Upper lobe of left lung (tissue), 6 donors: ENCODE data around the gene ARID5B. TPM values are rescaled to one million over a fixed set of nuclear protein-coding genes. Genes with fewer than 3 reads are reported as not detected.
A peak's percentile ranks its signal among the peaks of the same experiment; 100 is the strongest.

Source experiments
- ATAC-seq, 2 donors: fragments of 200-7000 bp; cut with Tn5 transposase; one replicate each; pipeline ENCODE4 v1.9.1; 2022; ENCODE audit warnings: mild to moderate bottlenecking in 2 of 2, moderate library complexity in 2 of 2; ENCODE audit not compliant: low FRiP score in 2 of 2
- DNase-seq, 2 donors: peaks; one replicate each; pipeline ENCODE4 v3.0.0-alpha.2; 2019 to 2020
- H3K27ac ChIP-seq, 4 donors: fragments of 200-600 bp; sonication (generic); one replicate each; pipeline ENCODE4 v1.5.1; 2016 to 2019
- H3K27me3 ChIP-seq, 4 donors: fragments of 200-600 bp; sonication (generic); one replicate each; pipeline ENCODE4 v1.5.1; 2017 to 2019
- H3K36me3 ChIP-seq, 4 donors: fragments of 200-600 bp; sonication (generic); one replicate each; pipeline ENCODE4 v1.5.1; 2016 to 2019
- H3K4me1 ChIP-seq, 4 donors: fragments of 200-600 bp; sonication (generic); one replicate each; pipeline ENCODE4 v1.5.1; 2018 to 2019
- H3K4me3 ChIP-seq, 4 donors: fragments of 200-600 bp; sonication (generic); one replicate each; pipeline ENCODE4 v1.5.1; 2017 to 2019; ENCODE audit warnings: mild to moderate bottlenecking in 2 of 4, moderate library complexity in 1 of 4
- H3K9me3 ChIP-seq, 4 donors: fragments of 200-600 bp; sonication (generic); one replicate each; pipeline ENCODE4 v1.5.1; 2018 to 2019
- EP300 ChIP-seq, 4 donors: sonication (generic); formaldehyde crosslinking; IDR thresholded peaks; one replicate each; pipeline ENCODE4 v1.5.1; 2017; ENCODE audit warnings: antibody characterized with exemption in 4 of 4, control low read depth in 2 of 4
- POLR2A ChIP-seq, 4 donors: fragments of 450-650 bp; IDR thresholded peaks; one replicate each; pipeline ENCODE4 v1.5.1; 2016 to 2017; ENCODE audit warnings: antibody characterized with exemption in 4 of 4, mild to moderate bottlenecking in 2 of 4
- POLR2AphosphoS5 ChIP-seq, 2 donors: sonication (generic); formaldehyde crosslinking; IDR thresholded peaks; one replicate each; pipeline ENCODE4 v1.5.1; 2017; ENCODE audit warnings: antibody characterized with exemption in 2 of 2
- WGBS, 2 donors: methylation state at CpG; one replicate each; pipeline ENCODE4 v1.1.5; 2017 to 2018; 5-methylcytosine and 5-hydroxymethylcytosine counted together
- total RNA-seq, 6 donors: library from RNA; depleted of rRNA in 4 of 6; stranded (reverse); fragments of >200 nt in 4 of 6; gene quantifications; one replicate each; pipeline versions ENCODE4 v1.1.0 to v1.2.1, GENCODE V29; 2016 to 2021
- TF ChIP-seq, protein P1 (sequence below), 6 experiments: fragments of 450-650 bp in 4 of 6; fragments of 200-600 bp in 2 of 6; sonication (generic) in 2 of 6; IDR thresholded peaks; one replicate each; pipeline ENCODE4 v1.5.1; 2016 to 2019; ENCODE audit warnings: antibody characterized with exemption in 6 of 6
- donor health status: DM: no; HTN: no; CAD: no; lungs with moderate emphysema.
- donor health status: DM: no; HTN: yes; CAD: no; lungs with severe emphysema.

The ARID5B gene
- total RNA-seq, 6 donors from 2014 or later = 20.2 to 51.3 (median 28.4) TPM

- H3K27me3 ChIP-seq = no peaks in the 10 kb centered on the region
- H3K4me1 ChIP-seq = peaks cover 33 to 58% (median 48%) of the 10 kb centered on the region in 4 donors
- H3K4me3 ChIP-seq = no peak overlapping the region
- H3K9me3 ChIP-seq = no peaks in the 10 kb centered on the region
- H3K27ac ChIP-seq = peak overlapping the region; percentile 14 to 84 (median 69)
- ATAC-seq (no peak), DNase-seq (no peak)
- TF ChIP-seq POLR2A (IDR thresholded peaks at IDR 0.05) = no peak
- TF ChIP-seq EP300 (IDR thresholded peaks at IDR 0.05) = no peak
- no peak for TF ChIP-seq POLR2AphosphoS5 (IDR thresholded peaks at IDR 0.05)
- TF ChIP-seq, protein P1, sequence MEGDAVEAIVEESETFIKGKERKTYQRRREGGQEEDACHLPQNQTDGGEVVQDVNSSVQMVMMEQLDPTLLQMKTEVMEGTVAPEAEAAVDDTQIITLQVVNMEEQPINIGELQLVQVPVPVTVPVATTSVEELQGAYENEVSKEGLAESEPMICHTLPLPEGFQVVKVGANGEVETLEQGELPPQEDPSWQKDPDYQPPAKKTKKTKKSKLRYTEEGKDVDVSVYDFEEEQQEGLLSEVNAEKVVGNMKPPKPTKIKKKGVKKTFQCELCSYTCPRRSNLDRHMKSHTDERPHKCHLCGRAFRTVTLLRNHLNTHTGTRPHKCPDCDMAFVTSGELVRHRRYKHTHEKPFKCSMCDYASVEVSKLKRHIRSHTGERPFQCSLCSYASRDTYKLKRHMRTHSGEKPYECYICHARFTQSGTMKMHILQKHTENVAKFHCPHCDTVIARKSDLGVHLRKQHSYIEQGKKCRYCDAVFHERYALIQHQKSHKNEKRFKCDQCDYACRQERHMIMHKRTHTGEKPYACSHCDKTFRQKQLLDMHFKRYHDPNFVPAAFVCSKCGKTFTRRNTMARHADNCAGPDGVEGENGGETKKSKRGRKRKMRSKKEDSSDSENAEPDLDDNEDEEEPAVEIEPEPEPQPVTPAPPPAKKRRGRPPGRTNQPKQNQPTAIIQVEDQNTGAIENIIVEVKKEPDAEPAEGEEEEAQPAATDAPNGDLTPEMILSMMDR (IDR thresholded peaks at IDR 0.05) = no peak
- no peaks in the 10 kb centered on the region for H3K36me3 ChIP-seq
- 61 to 62% methylated on average over 1 of the region's 1 CpG for WGBS, 2 donors
Observed at GRCh38 chr10:61937631-61938351, 36.3 kb downstream of the ARID5B start.

- 67 to 77% methylated on average over 3 of the region's 3 CpGs for WGBS, 2 donors
Observed at GRCh38 chr10:61939902-61940301, 38.4 kb downstream of the ARID5B start.

GRCh38 chr10:61941202-61941681 is 39.7 kb downstream of the ARID5B start:
- Histone ChIP-seq H3K36me3 (no peaks in the 10 kb centered on the region), H3K27me3 (no peaks in the 10 kb centered on the region), H3K4me1 (peaks cover 48 to 70% (median 65%) of the 10 kb centered on the region in 4 donors), H3K4me3 (no peak overlapping the region), H3K9me3 (no peaks in the 10 kb centered on the region), H3K27ac (peak overlapping the region; percentile 76 to 84 (median 78))
- peak in 1 of 2 donors; percentile 57 for ATAC-seq
- peak in 1 of 4 donors; percentile 59 for TF ChIP-seq EP300 (IDR thresholded peaks at IDR 0.05)
- TF ChIP-seq POLR2AphosphoS5 (IDR thresholded peaks at IDR 0.05) = peak in 1 of 2 donors; percentile 42
- TF ChIP-seq POLR2A (IDR thresholded peaks at IDR 0.05) = peak in 1 of 4 donors; percentile 11
- TF ChIP-seq, protein P1 (IDR thresholded peaks at IDR 0.05) = no peak
- 50 to 62% methylated on average over 4 of the region's 4 CpGs for WGBS, 2 donors
- no peak for DNase-seq

More at GRCh38 chr10:61939902-61940301, 38.4 kb downstream of the ARID5B start:
- no peak for ATAC-seq
- DNase-seq = no peak
- no peaks in the 10 kb centered on the region for H3K36me3 ChIP-seq
- no peaks in the 10 kb centered on the region for H3K9me3 ChIP-seq
- H3K4me1 ChIP-seq = peaks cover 48 to 70% (median 64%) of the 10 kb centered on the region in 4 donors
- H3K27ac ChIP-seq = peak overlapping the region; percentile 22 to 84 (median 69)
- no peak overlapping the region for H3K4me3 ChIP-seq
- no peaks in the 10 kb centered on the region for H3K27me3 ChIP-seq
- TF ChIP-seq EP300 (IDR thresholded peaks at IDR 0.05) = peak in 1 of 4 donors; percentile 60
- TF ChIP-seq, protein P1 (IDR thresholded peaks at IDR 0.05) = no peak

- no peaks in the 10 kb centered on the region for H3K9me3 ChIP-seq
- peak; percentile 53 to 80 for ATAC-seq
- no peak for DNase-seq
Observed at GRCh38 chr10:61942604-61943461, 41.3 kb downstream of the ARID5B start.

More at GRCh38 chr10:61942604-61943461, 41.3 kb downstream of the ARID5B start:
- Histone ChIP-seq H3K27me3 (no peaks in the 10 kb centered on the region), H3K36me3 (no peaks in the 10 kb centered on the region), H3K4me1 (peaks cover 39 to 60% (median 58%) of the 10 kb centered on the region in 4 donors), H3K27ac (peak overlapping the region; percentile 76 to 84 (median 78)), H3K4me3 (peak overlapping the region in 2 of 4 donors; percentile 2 to 24)
- 69 to 74% methylated on average over 5 of the region's 5 CpGs for WGBS, 2 donors
- TF ChIP-seq EP300 (IDR thresholded peaks at IDR 0.05) = no peak
- TF ChIP-seq POLR2AphosphoS5 (IDR thresholded peaks at IDR 0.05) = no peak
